OCI-LY3 (cell line): ENCODE results near the gene AIG1.

Source experiments
- H2AFZ ChIP-seq: fragments of 200-600, 300-600 bp; shearing (Covaris generic); 2 replicates; pipeline ENCODE4 v1.6.0; 2014; ENCODE audit warnings: antibody characterized with exemption, low read depth, low read length
- H3K27ac ChIP-seq: fragments of 200-600, 300-600 bp; sonication (generic); 2 replicates; pipeline ENCODE4 v1.5.1; 2014; ENCODE audit warnings: mild to moderate bottlenecking, low read length, moderate library complexity, mixed read lengths
- H3K27me3 ChIP-seq: fragments of 200-600, 300-600 bp; sonication (generic); 2 replicates; pipeline ENCODE4 v1.6.1; 2014; ENCODE audit warnings: low read depth, low read length, mixed read lengths
- H3K36me3 ChIP-seq: fragments of 200-600, 300-600 bp; sonication (generic); replicated peaks from 2 replicates; pipeline ENCODE3; 2014; ENCODE audit warnings: low read depth, low read length, mixed read lengths
- H3K4me1 ChIP-seq: fragments of 300-600, 200-600 bp; sonication (generic); 2 replicates; pipeline ENCODE4 v1.6.1; 2014; ENCODE audit warnings: low read length, mixed read lengths
- H3K4me2 ChIP-seq: fragments of 200-600, 300-600 bp; sonication (generic); 2 replicates; pipeline ENCODE4 v1.6.1; 2014; ENCODE audit warnings: low read length, mixed read lengths
- H3K4me3 ChIP-seq: fragments of 300-600, 200-600 bp; sonication (generic); 2 replicates; pipeline ENCODE4 v1.5.1; 2014; ENCODE audit warnings: antibody characterized with exemption, mild to moderate bottlenecking, low read length, moderate library complexity
- H3K79me2 ChIP-seq: fragments of 300-600, 200-600 bp; shearing (Covaris generic); 2 replicates; pipeline ENCODE4 v1.6.1; 2014; ENCODE audit warnings: mild to moderate bottlenecking, low read length, mixed read lengths
- H3K9ac ChIP-seq: fragments of 300-600, 200-600 bp; shearing (Covaris generic); 2 replicates; pipeline ENCODE4 v1.6.0; 2014; ENCODE audit warnings: mild to moderate bottlenecking, low read length, moderate library complexity
- H3K9me3 ChIP-seq: fragments of 200-600, 300-600 bp; shearing (Covaris generic); 2 replicates; pipeline ENCODE4 v1.6.1; 2014; ENCODE audit warnings: low read length, mixed read lengths; ENCODE audit not compliant: insufficient read depth
- H4K20me1 ChIP-seq: fragments of 200-600, 300-600 bp; sonication (generic); 2 replicates; pipeline ENCODE4 v1.6.1; 2016; ENCODE audit warnings: low read length, mixed read lengths; ENCODE audit not compliant: insufficient read depth
- CTCF ChIP-seq: fragments of 200-600, 300-600 bp; sonication (generic); IDR thresholded peaks from 2 replicates; pipeline ENCODE4 v1.5.1; 2014; ENCODE audit warnings: antibody characterized with exemption, low read length, low read depth
- EZH2phosphoT487 ChIP-seq: fragments of 200-600 bp; shearing (Covaris generic); IDR thresholded peaks from 2 replicates; pipeline ENCODE4 v1.6.1; 2018; ENCODE audit warnings: antibody characterized with exemption, mixed run types, low read depth

AIG1 gene

DNA sequence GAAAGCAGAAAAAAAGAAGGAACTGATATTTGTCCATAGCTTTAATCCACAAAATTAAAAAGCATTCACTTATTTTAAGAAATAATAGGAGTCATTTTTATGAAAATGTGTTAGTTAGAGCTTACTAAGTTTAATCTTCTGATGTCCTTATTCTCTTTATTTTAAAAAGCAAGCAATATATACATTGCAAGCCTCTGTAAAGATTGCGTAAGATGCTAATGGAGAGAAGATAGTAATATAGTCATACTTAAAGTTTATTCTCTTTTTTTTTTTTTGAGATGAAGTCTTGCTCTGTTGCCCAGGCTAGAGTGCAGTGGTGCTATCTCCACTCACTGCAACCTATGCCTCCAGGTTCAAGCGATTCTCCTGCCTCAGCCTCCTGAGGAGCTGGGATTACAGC lies 39.7 kb downstream of the AIG1 start:
- TF ChIP-seq CTCF (no peak), EZH2phosphoT487 (no peak)
- Histone ChIP-seq H3K79me2 (no peaks in the 10 kb centered on the region), H4K20me1 (no peaks in the 10 kb centered on the region), H3K27me3 (no peaks in the 10 kb centered on the region), H3K4me2 (no peak overlapping the region), H3K9ac (no peak overlapping the region), H3K4me3 (no peak overlapping the region), H2AFZ (no peak overlapping the region), H3K36me3 (no peaks in the 10 kb centered on the region), H3K4me1 (peaks cover 19% of the 10 kb centered on the region), H3K27ac (no peak overlapping the region), H3K9me3 (no peaks in the 10 kb centered on the region)

DNA sequence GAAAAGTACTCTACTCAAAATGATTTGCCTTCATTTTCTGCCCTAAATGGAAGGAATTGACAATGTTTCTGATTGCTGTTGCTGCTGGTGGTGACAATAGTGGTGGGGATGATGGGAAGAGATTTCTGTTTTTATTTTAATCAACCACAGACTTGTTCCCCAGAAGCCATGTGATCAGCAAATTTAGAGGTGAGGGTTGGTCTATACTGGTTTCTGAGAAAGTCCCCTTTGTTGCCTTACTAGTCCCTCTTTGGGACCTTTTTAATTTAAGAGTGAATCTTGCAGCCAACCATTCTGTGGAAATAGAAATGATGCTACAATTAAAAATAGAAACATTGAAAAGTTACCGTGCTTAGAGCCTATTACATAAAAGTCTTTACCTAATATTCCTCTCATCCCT lies 43.2 kb downstream of the AIG1 start:
- Histone ChIP-seq H3K4me2 (no peak overlapping the region), H3K27ac (no peak overlapping the region), H3K27me3 (no peaks in the 10 kb centered on the region), H4K20me1 (no peaks in the 10 kb centered on the region), H3K4me1 (no peaks in the 10 kb centered on the region), H2AFZ (no peak overlapping the region), H3K9ac (no peak overlapping the region), H3K9me3 (no peaks in the 10 kb centered on the region), H3K79me2 (no peaks in the 10 kb centered on the region), H3K36me3 (no peaks in the 10 kb centered on the region), H3K4me3 (no peak overlapping the region)
- TF ChIP-seq CTCF = no peak
- TF ChIP-seq EZH2phosphoT487 = no peak

- no peak overlapping the region for H3K4me3 ChIP-seq
- no peaks in the 10 kb centered on the region for H4K20me1 ChIP-seq
- H3K4me1 ChIP-seq = peaks cover 6% of the 10 kb centered on the region
- no peak overlapping the region for H3K9ac ChIP-seq
- no peak overlapping the region for H3K27ac ChIP-seq
- H2AFZ ChIP-seq = no peak overlapping the region
- TF ChIP-seq EZH2phosphoT487 (no peak), CTCF (no peak)
- no peaks in the 10 kb centered on the region for H3K36me3 ChIP-seq
- H3K27me3 ChIP-seq = no peaks in the 10 kb centered on the region
- no peaks in the 10 kb centered on the region for H3K79me2 ChIP-seq
- H3K4me2 ChIP-seq = no peak overlapping the region
- no peaks in the 10 kb centered on the region for H3K9me3 ChIP-seq
Observed at GRCh38 chr6:143107440-143107839, 46.8 kb downstream of the AIG1 start.

- Histone ChIP-seq H3K9me3 (no peaks in the 10 kb centered on the region), H3K4me3 (no peak overlapping the region), H3K79me2 (no peaks in the 10 kb centered on the region), H2AFZ (no peak overlapping the region), H3K4me2 (no peak overlapping the region), H4K20me1 (no peaks in the 10 kb centered on the region), H3K36me3 (no peaks in the 10 kb centered on the region), H3K4me1 (peaks cover 6% of the 10 kb centered on the region), H3K27ac (no peak overlapping the region), H3K9ac (no peak overlapping the region), H3K27me3 (no peaks in the 10 kb centered on the region)
- TF ChIP-seq EZH2phosphoT487 = no peak
Observed at GRCh38 chr6:143107911-143108761, 47.4 kb downstream of the AIG1 start.
